ENCODE results near the gene EPS8L2. TPM values are rescaled to one million over a fixed set of nuclear protein-coding genes. Genes with fewer than 3 reads are reported as not detected.
A peak's percentile ranks its signal among the peaks of the same experiment; 100 is the strongest.

Gene EPS8L2
- total and polyA plus RNA-seq, 2 of the 8 experiments (the other 6 are each of a cell fraction or from before 2014, with no cell fraction given) = 38.5 to 57.0 TPM

DNA sequence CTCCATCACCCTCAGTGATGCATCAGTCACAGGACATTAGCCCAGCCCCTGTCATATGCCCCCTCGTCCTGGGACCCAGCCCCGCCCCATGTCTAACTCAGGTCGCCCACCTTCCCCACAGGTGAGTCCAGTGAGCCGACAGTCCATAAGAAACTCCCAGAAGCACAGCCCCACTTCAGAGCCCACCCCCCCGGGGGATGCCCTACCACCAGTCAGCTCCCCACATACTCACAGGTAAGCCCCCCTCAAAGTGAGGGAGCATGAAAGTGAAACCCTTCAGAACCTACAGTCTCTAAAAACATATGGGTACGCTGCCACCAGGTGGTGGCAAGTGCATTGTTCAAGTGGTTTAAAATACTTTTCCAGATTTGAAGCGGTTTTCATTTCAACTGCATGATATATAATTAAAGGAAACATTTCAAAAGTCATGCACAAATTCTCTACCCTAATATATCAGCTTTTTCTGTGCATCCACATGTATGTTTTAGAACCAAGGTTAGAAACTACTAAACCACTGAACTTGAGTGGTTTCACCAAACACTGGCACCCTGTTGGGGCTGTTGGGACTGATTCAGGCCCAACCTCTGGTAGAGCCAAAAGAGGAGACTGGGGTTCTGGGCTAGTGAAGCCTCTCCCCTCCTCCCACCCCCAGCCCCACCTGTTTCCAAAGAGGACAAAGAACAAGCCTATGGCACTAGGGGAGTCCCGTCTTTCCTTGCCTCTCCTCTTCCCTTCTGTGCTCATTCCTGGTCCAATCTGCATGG, 17.3 kb downstream of the EPS8L2 start:
- POLR2A ChIA-PET (ENCODE audit: partially characterized antibody) = interaction anchor here (1.3 to 13.2 kb wide), 8 partner anchors 10 to 86 kb away, joined by 3 to 216 read pairs (median 10); partner anchors contain the start of genes DEAF1, DRD4, TALDO1 and TMEM80
- H3K4ac ChIP-seq (replicated peaks; ENCODE audit: insufficient read length, low read depth, low read length) = no peak overlapping the region
- H3K14ac ChIP-seq (ENCODE audit: insufficient read length) = no peak overlapping the region
- CTCF ChIA-PET (ENCODE audit: partially characterized antibody) = interaction anchor here (0.6 to 15.4 kb wide), 28 partner anchors 8 to 212 kb away, joined by 3 to 395 read pairs (median 6); partner anchors contain the start of genes TALDO1 and TMEM80
- H4K8ac ChIP-seq (ENCODE audit: extremely low read depth, insufficient read depth, low read length) = no peak overlapping the region
- H4K91ac ChIP-seq (replicated peaks; ENCODE audit: insufficient read length, low read length) = no peak overlapping the region
- H3K79me1 ChIP-seq (ENCODE audit: low read depth, low read length) = no peaks in the 10 kb centered on the region
- no peak overlapping the region for H3K56ac ChIP-seq (replicated peaks; ENCODE audit: insufficient read length, low read depth, low read length)
- no peak overlapping the region for H2BK5ac ChIP-seq (ENCODE audit: low read depth, low read length)
- no peak overlapping the region for H3K27ac ChIP-seq (ENCODE audit: low read depth, low read length)
- H3K9me3 ChIP-seq (ENCODE audit: insufficient read depth in 2 of 2, low read depth in 1 of 2, low read length in 1 of 2) = no peaks in the 10 kb centered on the region
- peak; percentile 75 for FAIRE-seq
- H3K4me1 ChIP-seq (replicated peaks in 1 of 4; ENCODE audit: control insufficient read depth in 3 of 4, insufficient read depth in 4 of 4, low read length in 3 of 4) = peaks cover 0 to 26% (median 17%) of the 10 kb centered on the region in 4 experiments; a peak in 5 of 7 replicates
- no peak overlapping the region for H2AFZ ChIP-seq (ENCODE audit: low read length)
- 0 out of 2 replicates have a peak overlapping the region, but pooled peaks have one; percentile 9 for H2BK12ac ChIP-seq (ENCODE audit: low read depth, low read length)
- H2BK20ac ChIP-seq (ENCODE audit: low read length) = no peak overlapping the region
- no peak overlapping the region for H2AK5ac ChIP-seq (ENCODE audit: low read depth, low read length)
- H3K36me3 ChIP-seq (ENCODE audit: control insufficient read depth in 2 of 4, insufficient read depth in 4 of 4, low read length in 3 of 4) = no peaks in the 10 kb centered on the region
- H3K23ac ChIP-seq (ENCODE audit: insufficient read length) = no peak overlapping the region
- DNase-seq (ENCODE audit: low read depth in 1 of 2, low spot score in 2 of 2) = no peak
- H2BK15ac ChIP-seq (ENCODE audit: low read length) = no peak overlapping the region
- H3K4me2 ChIP-seq (ENCODE audit: insufficient read depth in 1 of 2, low read depth in 2 of 2, low read length in 2 of 2) = no peak overlapping the region
- no peak overlapping the region for H3K9ac ChIP-seq (replicated peaks in 1 of 4; ENCODE audit: extremely low read depth in 1 of 4, low read depth in 3 of 4, low read length in 3 of 4)
- H3K27me3 ChIP-seq (replicated peaks in 1 of 4; ENCODE audit: control insufficient read depth in 3 of 4, extremely low read depth in 1 of 4, insufficient read depth in 3 of 4, low read length in 3 of 4) = peaks cover 0 to 10% (median 8%) of the 10 kb centered on the region in 4 experiments; a peak in 4 of 7 replicates
- H3K79me2 ChIP-seq (ENCODE audit: control insufficient read depth in 1 of 2, insufficient read depth in 2 of 2, low read length in 2 of 2) = no peaks in the 10 kb centered on the region
- no peaks in the 10 kb centered on the region for H4K20me1 ChIP-seq (replicated peaks in 1 of 2; ENCODE audit: control insufficient read depth in 1 of 2, insufficient read depth in 2 of 2, low read length in 2 of 2)
- TF ChIP-seq, protein P1, sequence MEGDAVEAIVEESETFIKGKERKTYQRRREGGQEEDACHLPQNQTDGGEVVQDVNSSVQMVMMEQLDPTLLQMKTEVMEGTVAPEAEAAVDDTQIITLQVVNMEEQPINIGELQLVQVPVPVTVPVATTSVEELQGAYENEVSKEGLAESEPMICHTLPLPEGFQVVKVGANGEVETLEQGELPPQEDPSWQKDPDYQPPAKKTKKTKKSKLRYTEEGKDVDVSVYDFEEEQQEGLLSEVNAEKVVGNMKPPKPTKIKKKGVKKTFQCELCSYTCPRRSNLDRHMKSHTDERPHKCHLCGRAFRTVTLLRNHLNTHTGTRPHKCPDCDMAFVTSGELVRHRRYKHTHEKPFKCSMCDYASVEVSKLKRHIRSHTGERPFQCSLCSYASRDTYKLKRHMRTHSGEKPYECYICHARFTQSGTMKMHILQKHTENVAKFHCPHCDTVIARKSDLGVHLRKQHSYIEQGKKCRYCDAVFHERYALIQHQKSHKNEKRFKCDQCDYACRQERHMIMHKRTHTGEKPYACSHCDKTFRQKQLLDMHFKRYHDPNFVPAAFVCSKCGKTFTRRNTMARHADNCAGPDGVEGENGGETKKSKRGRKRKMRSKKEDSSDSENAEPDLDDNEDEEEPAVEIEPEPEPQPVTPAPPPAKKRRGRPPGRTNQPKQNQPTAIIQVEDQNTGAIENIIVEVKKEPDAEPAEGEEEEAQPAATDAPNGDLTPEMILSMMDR (IDR thresholded peaks at IDR 0.05; ENCODE audit: control extremely low read depth in 1 of 3, insufficient read depth in 1 of 3, low read depth in 1 of 3, low read length in 3 of 3) = peak in 2 of 3 experiments; percentile 33 to 62; a peak in 2 of 4 replicates
- no peak for TF ChIP-seq TCF12 (IDR thresholded peaks at IDR 0.05; ENCODE audit: low read depth, low read length)
- TF ChIP-seq RAD21 (IDR thresholded peaks at IDR 0.05 in 1 of 2, conservative IDR thresholded peaks at IDR 0.05 in 1 of 2; ENCODE audit: low read depth in 2 of 2, low read length in 2 of 2) = peak; percentile 72 to 73
- no peak for TF ChIP-seq GABPA (IDR thresholded peaks at IDR 0.05; ENCODE audit: borderline replicate concordance, insufficient read depth, low read length)
- TF ChIP-seq FOSL1 (IDR thresholded peaks at IDR 0.05; ENCODE audit: insufficient read depth, low read depth, low read length) = no peak
- 73% methylated on average over 8 of the region's 8 CpGs; no CpG with 5 or more reads in 1 of the 2 experiments for WGBS, 2 experiments (ENCODE audit: extremely low coverage in 1 of 2, insufficient coverage in 1 of 2, insufficient read length in 1 of 2, insufficient replicate concordance in 2 of 2, low coverage in 1 of 2, low lambda C conversion rate in 2 of 2, missing lambda C conversion rate in 1 of 2)
- H3K4me3 ChIP-seq (ENCODE audit: extremely low read depth in 1 of 4, insufficient read depth in 2 of 4, low read depth in 3 of 4, low read length in 4 of 4) = no peak overlapping the region
- no peak overlapping the region for H4K5ac ChIP-seq (ENCODE audit: insufficient read length, low read depth, low read length)
- H2BK120ac ChIP-seq (replicated peaks; ENCODE audit: low read depth, low read length) = no peak overlapping the region
- H3K23me2 ChIP-seq (ENCODE audit: low read depth, low read length) = peaks cover 9% of the 10 kb centered on the region; the same call in 1 of the 2 replicates
- no peak overlapping the region for H3K18ac ChIP-seq (ENCODE audit: extremely low read depth, low read length)

Data from H1 (cell line).